Heart left ventricle (tissue), 13 donors: ENCODE data around the gene MAST1.

Source experiments
- CTCF ChIP-seq, 12 donors: fragments of 200-600 bp; sonication (generic) in 4 of 12; IDR thresholded peaks; one replicate each; pipeline versions ENCODE4 v1.5.0 to v1.8.0; 2018 to 2022; ENCODE audit warnings: antibody characterized with exemption in 12 of 12, mild to moderate bottlenecking in 5 of 12
- POLR2A ChIP-seq, 2 donors: fragments of 450-650 bp; IDR thresholded peaks; one replicate each; pipeline ENCODE4 v1.6.1; 2017; ENCODE audit warnings: antibody characterized with exemption in 2 of 2, mild to moderate bottlenecking in 2 of 2, moderate library complexity in 2 of 2
- donor health status: ischemic (EF 13 %, LVEDD 7.1; RV severe dilation, severe dysfunction).
- donor health status: DM: no; HTN: yes; CAD: no.
- donor health status: DM: no; HTN: no; CAD: no.
- donor health status: ischemic (EF 25% LVEDD 6.9; RV normal size, moderate dysfunction).
- donor health status: ischemic (EF 25% LVEDD 5.7; RV mildly dilated, moderate dysfunction).
- donor health status: ischemic (EF 35%, LVEDD 5.7; RV mildly dilated, moderate dysfunction).
- donor health status: nonischemic (EF 11% LVEDD 7.7; RV severe dilation, severe dysfunction).
- donor health status: DM: yes; HTN: yes; CAD: no.
- donor health status: PGD.
- donor health status: ischemic (EF 29% LVEDD 5.4; RV normal size, mild dysfunction).
- donor health status: nonischemic (EF 23%, LVEDD 6.1; RV moderate dilation, normal function).

GRCh38 chr19:12800923-12801465, 37.3 kb upstream of the MAST1 start:
- TF ChIP-seq CTCF (IDR thresholded peaks at IDR 0.05): no peak
- no peak for TF ChIP-seq POLR2A (IDR thresholded peaks at IDR 0.05)
